PFSK-1 (cell line): ENCODE data around the gene ACAP2.

Source experiments
- FOXP2 ChIP-seq: optimal IDR thresholded peaks from 2 replicates; pipeline ENCODE3; 2011; ENCODE audit warnings: borderline replicate concordance, control low read depth, inconsistent platforms; ENCODE audit not compliant: insufficient read depth; ENCODE audit errors: extremely low read length, extremely low read depth
- POLR2AphosphoS5 ChIP-seq: IDR thresholded peaks from 2 replicates; pipeline ENCODE4 v1.6.1; 2012; ENCODE audit warnings: low read depth, mild to moderate bottlenecking, control low read depth, low read length, moderate library complexity
- SIN3A ChIP-seq: IDR thresholded peaks from 2 replicates; pipeline ENCODE4 v1.6.1; 2012; ENCODE audit warnings: mild to moderate bottlenecking, low read length, moderate library complexity, borderline replicate concordance; ENCODE audit not compliant: insufficient read depth
- TAF1 ChIP-seq: IDR thresholded peaks from 2 replicates; pipeline ENCODE4 v1.6.1; 2012; ENCODE audit warnings: low read length, control low read depth, borderline replicate concordance; ENCODE audit not compliant: insufficient read depth
- TF ChIP-seq, protein P1 (sequence below), 2 experiments: IDR thresholded peaks; 2 replicates each; pipeline versions ENCODE4 v1.6.1 to v1.8.0; 2011 to 2012; ENCODE audit warnings: low read depth in 2 of 2, low read length in 2 of 2, control low read depth in 1 of 2, inconsistent platforms in 1 of 2, mild to moderate bottlenecking in 1 of 2, moderate library complexity in 1 of 2; ENCODE audit not compliant: insufficient read depth in 1 of 2

ACAP2 gene

DNA sequence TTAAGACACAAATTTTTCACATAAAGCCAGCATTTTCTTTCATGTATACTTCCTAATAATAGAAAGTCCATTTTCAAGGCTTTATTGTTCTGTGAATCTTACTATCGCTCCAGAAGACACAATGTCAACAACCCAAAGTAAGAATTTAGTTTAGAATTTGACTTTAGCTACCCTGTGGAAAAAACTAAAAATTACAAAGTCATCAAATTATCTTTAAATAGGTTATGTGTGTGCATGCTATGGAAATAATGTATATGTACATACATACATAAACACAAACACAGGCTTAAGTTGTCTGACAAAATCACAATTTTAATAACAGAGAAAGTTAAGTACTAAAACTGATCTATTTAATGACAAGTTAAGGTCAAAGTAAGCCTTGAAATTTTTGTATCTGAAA, 151.7 kb downstream of the ACAP2 start:
- TF ChIP-seq TAF1 (no peak), POLR2AphosphoS5 (no peak), FOXP2 (no peak), SIN3A (no peak)
- TF ChIP-seq, protein P1, sequence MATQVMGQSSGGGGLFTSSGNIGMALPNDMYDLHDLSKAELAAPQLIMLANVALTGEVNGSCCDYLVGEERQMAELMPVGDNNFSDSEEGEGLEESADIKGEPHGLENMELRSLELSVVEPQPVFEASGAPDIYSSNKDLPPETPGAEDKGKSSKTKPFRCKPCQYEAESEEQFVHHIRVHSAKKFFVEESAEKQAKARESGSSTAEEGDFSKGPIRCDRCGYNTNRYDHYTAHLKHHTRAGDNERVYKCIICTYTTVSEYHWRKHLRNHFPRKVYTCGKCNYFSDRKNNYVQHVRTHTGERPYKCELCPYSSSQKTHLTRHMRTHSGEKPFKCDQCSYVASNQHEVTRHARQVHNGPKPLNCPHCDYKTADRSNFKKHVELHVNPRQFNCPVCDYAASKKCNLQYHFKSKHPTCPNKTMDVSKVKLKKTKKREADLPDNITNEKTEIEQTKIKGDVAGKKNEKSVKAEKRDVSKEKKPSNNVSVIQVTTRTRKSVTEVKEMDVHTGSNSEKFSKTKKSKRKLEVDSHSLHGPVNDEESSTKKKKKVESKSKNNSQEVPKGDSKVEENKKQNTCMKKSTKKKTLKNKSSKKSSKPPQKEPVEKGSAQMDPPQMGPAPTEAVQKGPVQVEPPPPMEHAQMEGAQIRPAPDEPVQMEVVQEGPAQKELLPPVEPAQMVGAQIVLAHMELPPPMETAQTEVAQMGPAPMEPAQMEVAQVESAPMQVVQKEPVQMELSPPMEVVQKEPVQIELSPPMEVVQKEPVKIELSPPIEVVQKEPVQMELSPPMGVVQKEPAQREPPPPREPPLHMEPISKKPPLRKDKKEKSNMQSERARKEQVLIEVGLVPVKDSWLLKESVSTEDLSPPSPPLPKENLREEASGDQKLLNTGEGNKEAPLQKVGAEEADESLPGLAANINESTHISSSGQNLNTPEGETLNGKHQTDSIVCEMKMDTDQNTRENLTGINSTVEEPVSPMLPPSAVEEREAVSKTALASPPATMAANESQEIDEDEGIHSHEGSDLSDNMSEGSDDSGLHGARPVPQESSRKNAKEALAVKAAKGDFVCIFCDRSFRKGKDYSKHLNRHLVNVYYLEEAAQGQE (IDR thresholded peaks at IDR 0.05; ENCODE audit: insufficient read depth in 1 of 2, low read depth in 2 of 2, low read length in 2 of 2): no peak

DNA sequence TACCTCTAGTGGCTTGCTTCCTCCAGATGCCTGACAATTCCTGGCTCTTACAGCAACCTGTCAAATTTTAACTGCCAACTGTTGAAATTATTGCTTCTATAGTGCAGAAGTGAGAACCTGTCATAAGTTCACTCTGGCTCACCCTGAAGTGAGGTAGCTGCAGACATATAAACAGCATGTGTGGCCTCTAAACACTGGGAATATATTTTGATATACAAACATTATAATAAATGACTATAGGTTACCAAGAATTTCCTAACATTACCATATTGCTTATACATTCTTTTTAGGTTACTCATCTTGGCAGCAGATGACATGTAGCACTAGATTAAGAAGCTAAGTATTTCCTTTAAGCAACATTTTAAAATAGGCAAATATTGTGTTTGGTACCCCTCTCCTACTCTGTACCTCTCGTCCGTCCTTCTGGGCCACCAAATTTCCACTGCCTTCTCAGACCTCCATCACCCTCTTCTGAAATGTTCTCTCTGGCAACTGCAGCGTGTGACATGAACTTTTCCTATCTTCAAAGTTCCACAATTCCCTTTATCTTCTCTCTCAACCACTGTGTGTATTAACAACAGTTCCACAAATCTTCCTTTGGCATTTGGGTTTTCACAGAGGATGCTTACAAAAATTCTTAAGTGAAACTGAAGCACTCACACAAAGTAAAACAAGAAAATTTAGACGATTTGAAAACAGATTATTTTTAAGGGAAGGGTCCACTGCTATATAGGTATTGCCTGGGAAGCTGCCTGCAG, 156.5 kb downstream of the ACAP2 start:
- TF ChIP-seq, protein P1 (IDR thresholded peaks at IDR 0.05; ENCODE audit: insufficient read depth in 1 of 2, low read depth in 2 of 2, low read length in 2 of 2): no peak
- TF ChIP-seq SIN3A (no peak), FOXP2 (no peak), POLR2AphosphoS5 (no peak), TAF1 (no peak)

DNA sequence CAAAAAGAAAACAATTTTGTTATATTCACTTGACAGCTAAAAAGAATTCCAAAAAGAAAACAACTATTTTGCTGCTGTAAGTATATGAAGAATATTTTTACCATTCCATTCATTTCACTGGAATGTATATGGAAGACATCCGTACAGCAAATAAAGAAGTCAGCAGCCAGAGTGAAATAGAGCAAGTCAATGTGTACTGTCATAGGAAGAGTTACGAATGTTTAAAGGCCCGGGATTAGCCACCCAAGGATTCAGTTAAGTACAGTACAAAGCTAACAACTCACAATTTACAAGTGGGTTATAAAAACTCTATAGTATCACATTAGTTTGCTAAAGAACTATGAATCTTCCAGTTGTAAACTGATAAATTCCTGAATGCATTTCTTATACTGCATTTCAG, 157.4 kb downstream of the ACAP2 start:
- TF ChIP-seq TAF1 (no peak), SIN3A (no peak), POLR2AphosphoS5 (no peak), FOXP2 (no peak)
- TF ChIP-seq, protein P1 (IDR thresholded peaks at IDR 0.05; ENCODE audit: insufficient read depth in 1 of 2, low read depth in 2 of 2, low read length in 2 of 2): no peak

- no peak for TF ChIP-seq FOXP2
- TF ChIP-seq SIN3A: no peak
- TF ChIP-seq, protein P1 (IDR thresholded peaks at IDR 0.05; ENCODE audit: insufficient read depth in 1 of 2, low read depth in 2 of 2, low read length in 2 of 2): no peak
- no peak for TF ChIP-seq TAF1
- no peak for TF ChIP-seq POLR2AphosphoS5
Observed at GRCh38 chr3:195284842-195285241, 158.0 kb downstream of the ACAP2 start.

DNA sequence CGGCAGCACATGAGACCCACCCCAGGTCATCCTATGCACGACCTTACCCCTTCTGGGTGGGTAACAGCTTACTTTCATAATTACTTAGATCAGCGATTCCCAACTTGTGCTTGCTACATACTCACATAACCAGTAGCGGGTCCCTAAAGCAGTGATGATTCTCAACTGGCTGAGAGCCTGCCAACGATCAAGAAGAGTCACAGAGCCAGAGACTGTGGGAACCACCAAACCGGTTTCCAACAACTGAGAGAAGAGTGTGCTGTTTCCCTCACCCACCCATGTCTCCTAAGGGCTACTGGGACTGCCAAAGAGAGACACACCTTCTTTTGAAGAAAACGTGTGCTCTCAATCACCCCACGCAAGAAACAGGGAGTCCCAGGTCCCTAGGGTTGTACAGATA, 159.9 kb downstream of the ACAP2 start:
- TF ChIP-seq FOXP2: no peak
- no peak for TF ChIP-seq SIN3A
- TF ChIP-seq POLR2AphosphoS5: no peak
- TF ChIP-seq, protein P1 (IDR thresholded peaks at IDR 0.05; ENCODE audit: insufficient read depth in 1 of 2, low read depth in 2 of 2, low read length in 2 of 2): no peak
